Measurements from ENCODE around the gene PPIL6.

PPIL6 gene

GRCh38 chr6:109458774-109459531, 18.5 kb upstream of the PPIL6 start:
- no peaks in the 10 kb centered on the region for H3K9me3 ChIP-seq (ENCODE audit: control extremely low read depth in 1 of 5, control insufficient read depth in 4 of 5, insufficient read depth in 2 of 5, low read depth in 1 of 5, low read length in 4 of 5)
- POLR2A ChIA-PET = no interaction called here
- CTCF ChIA-PET = interaction anchor here (0.6 to 9.8 kb wide), 4 partner anchors 18 to 237 kb away, joined by 3 to 125 read pairs (median 4); partner anchors contain the start of genes PPIL6, SMPD2 and ZBTB24
- no peak overlapping the region for H3K4me3 ChIP-seq (ENCODE audit: control insufficient read depth in 1 of 7, extremely low read depth in 1 of 7, insufficient read depth in 4 of 7, low read depth in 2 of 7, low read length in 6 of 7)
- peaks cover 0 to 18% (median 9%) of the 10 kb centered on the region in 4 experiments for H3K36me3 ChIP-seq (ENCODE audit: control insufficient read depth in 4 of 4, insufficient read depth in 4 of 4, low read length in 3 of 4)
- H3K27ac ChIP-seq (ENCODE audit: insufficient read depth in 1 of 2, low read depth in 1 of 2, low read length in 2 of 2, poor library complexity in 1 of 2, severe bottlenecking in 2 of 2) = peak overlapping the region in 1 of 2 experiments; percentile 1
- peaks cover 6 to 45% (median 31%) of the 10 kb centered on the region in 4 experiments for H3K4me1 ChIP-seq (ENCODE audit: control extremely low read depth in 1 of 4, control insufficient read depth in 4 of 4, insufficient read depth in 4 of 4, low read length in 3 of 4)
- H3K27me3 ChIP-seq (replicated peaks in 2 of 5; ENCODE audit: control insufficient read depth in 4 of 5, insufficient read depth in 5 of 5, low read length in 4 of 5) = no peaks in the 10 kb centered on the region
- peak; percentile 40 to 82 (median 79) for DNase-seq
- 69% methylated on average over 2 of the region's 5 CpGs for WGBS (ENCODE audit: insufficient coverage)

GRCh38 chr6:109457562-109457996, 17.2 kb upstream of the PPIL6 start:
- Histone ChIP-seq H3K9me3 (ENCODE audit: control extremely low read depth in 1 of 5, control insufficient read depth in 4 of 5, insufficient read depth in 2 of 5, low read depth in 1 of 5, low read length in 4 of 5) (no peaks in the 10 kb centered on the region), H3K27me3 (replicated peaks in 2 of 5; ENCODE audit: control insufficient read depth in 4 of 5, insufficient read depth in 5 of 5, low read length in 4 of 5) (no peaks in the 10 kb centered on the region), H3K4me3 (ENCODE audit: control insufficient read depth in 1 of 7, extremely low read depth in 1 of 7, insufficient read depth in 4 of 7, low read depth in 2 of 7, low read length in 6 of 7) (no peak overlapping the region), H3K36me3 (ENCODE audit: control insufficient read depth in 4 of 4, insufficient read depth in 4 of 4, low read length in 3 of 4) (peaks cover 0 to 22% (median 9%) of the 10 kb centered on the region in 4 experiments), H3K4me1 (ENCODE audit: control extremely low read depth in 1 of 4, control insufficient read depth in 4 of 4, insufficient read depth in 4 of 4, low read length in 3 of 4) (peaks cover 8 to 55% (median 39%) of the 10 kb centered on the region in 4 experiments), H3K27ac (ENCODE audit: insufficient read depth in 1 of 2, low read depth in 1 of 2, low read length in 2 of 2, poor library complexity in 1 of 2, severe bottlenecking in 2 of 2) (no peak overlapping the region)
- CTCF ChIA-PET = interaction anchor here (1.6 to 9.8 kb wide), 3 partner anchors 8 to 22 kb away, joined by 4 to 125 read pairs (median 9); partner anchors contain the start of genes PPIL6 and SMPD2
- 88% methylated on average over 6 of the region's 6 CpGs for WGBS (ENCODE audit: insufficient coverage)
- no peak for DNase-seq
- POLR2A ChIA-PET = no interaction called here

DNA sequence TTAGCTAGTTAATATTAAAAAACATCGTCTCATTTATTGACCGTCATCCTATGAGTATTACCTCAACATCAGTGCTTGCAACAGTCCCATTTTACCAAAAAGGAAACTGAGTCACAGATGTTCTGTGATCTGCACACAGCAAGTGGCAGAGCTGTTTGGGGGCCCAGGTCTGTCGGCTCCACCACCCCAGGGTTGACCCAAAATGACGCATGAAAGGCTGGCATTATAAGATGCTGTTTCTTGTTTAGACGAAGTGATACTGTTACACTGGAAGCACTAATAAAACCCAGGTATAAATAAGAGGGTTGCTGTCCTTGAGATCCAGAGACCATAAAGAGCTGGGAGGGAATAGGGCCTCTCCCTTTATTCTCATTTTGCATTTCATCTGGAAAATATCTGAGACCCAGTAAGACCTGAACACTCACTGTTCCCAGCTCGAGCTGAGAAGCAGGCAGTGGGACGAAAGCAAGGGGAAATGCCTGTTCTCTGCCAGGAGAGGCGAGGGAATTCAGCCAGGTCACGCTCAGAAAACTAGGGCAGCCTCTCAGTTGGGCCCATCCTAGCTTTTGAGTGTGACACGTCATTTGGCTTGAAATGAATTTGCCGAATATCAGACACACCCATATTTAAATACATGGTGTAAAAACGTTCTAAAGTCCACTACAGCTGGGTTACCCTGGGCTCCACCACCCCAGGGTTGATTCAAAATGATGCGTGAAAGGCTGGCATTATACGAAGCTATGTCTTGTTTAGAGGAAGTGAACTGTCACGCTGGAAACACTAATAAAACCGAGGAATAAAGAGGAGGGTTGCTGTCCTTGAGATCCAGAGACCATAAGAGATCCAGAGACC, 16.5 kb upstream of the PPIL6 start:
- DNase-seq = no peak
- peaks cover 8 to 55% (median 39%) of the 10 kb centered on the region in 4 experiments for H3K4me1 ChIP-seq (ENCODE audit: control extremely low read depth in 1 of 4, control insufficient read depth in 4 of 4, insufficient read depth in 4 of 4, low read length in 3 of 4)

DNA sequence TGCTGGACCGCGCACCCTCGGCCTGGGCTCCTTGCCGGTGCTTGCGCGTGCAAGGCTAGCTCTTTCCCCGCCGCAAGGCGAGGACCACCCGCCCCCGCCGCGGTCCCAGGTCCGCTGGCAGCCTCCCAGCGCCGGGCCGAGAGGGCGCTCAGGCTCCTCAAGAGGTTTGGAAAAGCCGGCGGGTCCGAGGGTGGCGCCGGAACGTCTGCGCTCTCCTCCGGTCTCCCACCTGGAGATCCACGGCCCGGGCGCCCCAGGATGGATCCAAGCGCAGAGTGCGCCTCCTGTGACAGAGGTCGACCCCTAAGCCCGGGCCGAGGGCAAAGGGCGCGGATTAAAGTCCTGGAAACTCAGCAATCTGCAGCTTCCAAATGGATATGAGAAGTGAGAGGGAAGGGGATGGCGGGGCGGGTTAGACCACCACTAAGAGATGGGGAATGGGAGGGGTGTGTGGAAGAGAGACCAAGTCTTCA, 15.7 kb upstream of the PPIL6 start:
- H3K4me1 ChIP-seq (ENCODE audit: control extremely low read depth in 1 of 4, control insufficient read depth in 4 of 4, insufficient read depth in 4 of 4, low read length in 3 of 4) = peaks cover 8 to 55% (median 39%) of the 10 kb centered on the region in 4 experiments
- H3K36me3 ChIP-seq (ENCODE audit: control insufficient read depth in 4 of 4, insufficient read depth in 4 of 4, low read length in 3 of 4) = peaks cover 2 to 24% (median 14%) of the 10 kb centered on the region in 4 experiments
- H3K27ac ChIP-seq (ENCODE audit: insufficient read depth in 1 of 2, low read depth in 1 of 2, low read length in 2 of 2, poor library complexity in 1 of 2, severe bottlenecking in 2 of 2) = peak overlapping the region in 1 of 2 experiments; percentile 54
- CTCF ChIA-PET = interaction anchor here (0.6 to 9.8 kb wide), 7 partner anchors 8 to 71 kb away, joined by 3 to 125 read pairs (median 6); partner anchors contain the start of genes PPIL6, SMPD2 and ZBTB24
- no peaks in the 10 kb centered on the region for H3K9me3 ChIP-seq (ENCODE audit: control extremely low read depth in 1 of 5, control insufficient read depth in 4 of 5, insufficient read depth in 2 of 5, low read depth in 1 of 5, low read length in 4 of 5)
- POLR2A ChIA-PET = interaction anchor here (1.8 to 3.0 kb wide), 2 partner anchors 15 to 27 kb away, joined by 5 to 29 read pairs; partner anchors contain the start of genes PPIL6, SMPD2 and ZBTB24
- H3K27me3 ChIP-seq (replicated peaks in 2 of 5; ENCODE audit: control insufficient read depth in 4 of 5, insufficient read depth in 5 of 5, low read length in 4 of 5) = no peaks in the 10 kb centered on the region
- 14% methylated on average over 38 of the region's 38 CpGs for WGBS (ENCODE audit: insufficient coverage)
- DNase-seq = no peak
- H3K4me3 ChIP-seq (ENCODE audit: control insufficient read depth in 1 of 7, extremely low read depth in 1 of 7, insufficient read depth in 4 of 7, low read depth in 2 of 7, low read length in 6 of 7) = peak overlapping the region; percentile 56 to 97 (median 86)

More for the DNA sequence above, 16.5 kb upstream of the PPIL6 start:
- POLR2A ChIA-PET = interaction anchor here (1.8 kb wide), 1 partner anchor 26 kb away, joined by 5 read pairs; the partner anchor contains the start of gene ZBTB24
- Histone ChIP-seq H3K4me3 (ENCODE audit: control insufficient read depth in 1 of 7, extremely low read depth in 1 of 7, insufficient read depth in 4 of 7, low read depth in 2 of 7, low read length in 6 of 7) (peak overlapping the region in 4 of 7 experiments; percentile 68 to 97 (median 88)), H3K27me3 (replicated peaks in 2 of 5; ENCODE audit: control insufficient read depth in 4 of 5, insufficient read depth in 5 of 5, low read length in 4 of 5) (no peaks in the 10 kb centered on the region), H3K27ac (ENCODE audit: insufficient read depth in 1 of 2, low read depth in 1 of 2, low read length in 2 of 2, poor library complexity in 1 of 2, severe bottlenecking in 2 of 2) (no peak overlapping the region), H3K9me3 (ENCODE audit: control extremely low read depth in 1 of 5, control insufficient read depth in 4 of 5, insufficient read depth in 2 of 5, low read depth in 1 of 5, low read length in 4 of 5) (no peaks in the 10 kb centered on the region), H3K36me3 (ENCODE audit: control insufficient read depth in 4 of 4, insufficient read depth in 4 of 4, low read length in 3 of 4) (peaks cover 0 to 22% (median 10%) of the 10 kb centered on the region in 4 experiments)
- CTCF ChIA-PET = interaction anchor here (1.3 to 9.8 kb wide), 7 partner anchors 7 to 26 kb away, joined by 3 to 125 read pairs (median 6); partner anchors contain the start of genes PPIL6, SMPD2 and ZBTB24
- WGBS (ENCODE audit: insufficient coverage) = 86% methylated on average over 13 of the region's 16 CpGs

DNA sequence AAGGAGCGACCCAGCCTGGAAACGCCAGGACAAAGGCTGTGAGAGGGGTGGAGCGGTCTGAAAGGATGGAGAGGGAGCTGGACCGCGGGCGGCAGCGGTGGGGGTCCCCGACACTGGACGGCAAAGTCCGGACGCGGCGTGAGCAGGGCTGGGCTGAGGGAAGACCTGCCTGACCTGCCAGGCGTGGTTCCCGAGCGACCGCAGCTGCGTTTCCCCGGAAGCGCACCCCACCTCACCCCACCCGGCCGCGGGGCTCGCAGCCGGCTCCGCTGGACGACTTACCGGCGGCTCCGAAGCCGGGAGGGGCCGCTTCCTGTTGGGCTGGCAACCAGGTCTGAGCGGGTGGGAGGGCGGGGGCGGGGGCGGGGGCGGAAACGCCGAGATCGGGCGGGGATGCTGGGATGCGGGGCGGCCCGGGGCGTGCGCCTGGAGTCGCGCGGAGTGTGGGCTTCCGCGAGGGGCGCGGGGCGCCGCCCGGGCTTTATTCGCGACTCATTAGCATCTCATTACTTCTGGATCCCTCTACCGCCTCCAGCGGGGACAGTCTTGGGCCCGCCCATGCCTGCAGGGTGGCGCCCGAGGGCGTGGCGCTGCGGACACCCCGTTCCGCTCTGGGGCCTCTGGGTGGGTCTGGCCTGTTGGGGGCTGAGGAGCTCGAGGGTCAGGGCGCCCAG, 15.1 kb upstream of the PPIL6 start, which contains the start of gene MICAL1:
Gene MICAL1, minus strand, starts transcription at position 336 of the 674 bp plus-strand sequence. CDS start 1,576 bp downstream, outside the sequence.
- Histone ChIP-seq H3K27me3 (replicated peaks in 2 of 5; ENCODE audit: control insufficient read depth in 4 of 5, insufficient read depth in 5 of 5, low read length in 4 of 5) (no peaks in the 10 kb centered on the region), H3K9me3 (ENCODE audit: control extremely low read depth in 1 of 5, control insufficient read depth in 4 of 5, insufficient read depth in 2 of 5, low read depth in 1 of 5, low read length in 4 of 5) (no peaks in the 10 kb centered on the region), H3K36me3 (ENCODE audit: control insufficient read depth in 4 of 4, insufficient read depth in 4 of 4, low read length in 3 of 4) (peaks cover 2 to 25% (median 16%) of the 10 kb centered on the region in 4 experiments), H3K27ac (ENCODE audit: insufficient read depth in 1 of 2, low read depth in 1 of 2, low read length in 2 of 2, poor library complexity in 1 of 2, severe bottlenecking in 2 of 2) (peak within 1 kb of the TSS; percentile 75 to 86), H3K4me3 (ENCODE audit: control insufficient read depth in 1 of 7, extremely low read depth in 1 of 7, insufficient read depth in 4 of 7, low read depth in 2 of 7, low read length in 6 of 7) (peak within 1 kb of the TSS; percentile 83 to 97 (median 88)), H3K4me1 (ENCODE audit: control extremely low read depth in 1 of 4, control insufficient read depth in 4 of 4, insufficient read depth in 4 of 4, low read length in 3 of 4) (peaks cover 8 to 55% (median 39%) of the 10 kb centered on the region in 4 experiments)
- ChIA-PET POLR2A (interaction anchor here (0.7 to 3.0 kb wide), 3 partner anchors 9 to 27 kb away, joined by 3 to 29 read pairs (median 5); partner anchors contain the start of genes PPIL6, SMPD2 and ZBTB24), CTCF (interaction anchor here (0.6 to 9.8 kb wide), 7 partner anchors 9 to 70 kb away, joined by 3 to 125 read pairs (median 6); partner anchors contain the start of genes PPIL6, SMPD2 and ZBTB24)
- 0% methylated on average over 38 of the region's 70 CpGs for WGBS (ENCODE audit: insufficient coverage)
- peak; percentile 88 to 94 (median 92) for DNase-seq

Data from common myeloid progenitor, CD34-positive (primary cell).